ENCODE measurements around the gene RXRA. TPM values are rescaled to one million over a fixed set of nuclear protein-coding genes. Genes with fewer than 3 reads are reported as not detected.

Gene RXRA
- polyA plus RNA-seq: 10 to 100 TPM; 30.8 to 83.5 (median 41.5) TPM
- long read RNA-seq, donor 1, transcript RXRA-202 (10 exons, 1,846 nt): major isoform, 10 of 47 reads
- long read RNA-seq, donor 1, partial matches to known transcripts: 37 of 47 reads
- long read RNA-seq, donor 1, other reads (novel, unspliced or antisense): 0 of 47 reads
- long read RNA-seq, donor 2, transcript RXRA-202 (10 exons, 1,846 nt): major isoform, 5 of 5 reads
- long read RNA-seq, donor 2, partial matches to known transcripts: 0 of 5 reads
- long read RNA-seq, donor 2, other reads (novel, unspliced or antisense): 0 of 5 reads
- long read RNA-seq, donor 3, partial matches to known transcripts: 56 of 57 reads
- long read RNA-seq, donor 3, other reads (novel, unspliced or antisense): 0 of 57 reads
- long read RNA-seq, donor 4: 0 reads
- long read RNA-seq, donor 5, partial matches to known transcripts: 0 of 1 reads
- long read RNA-seq, donor 5, other reads (novel, unspliced or antisense): 0 of 1 reads
- long read RNA-seq, donor 6, partial matches to known transcripts: 0 of 4 reads
- long read RNA-seq, donor 6, other reads (novel, unspliced or antisense): 0 of 4 reads
- long read RNA-seq, donor 7: 0 reads
- long read RNA-seq, donor 8: 0 reads
- long read RNA-seq, donor 9, partial matches to known transcripts: 0 of 1 reads
- long read RNA-seq, donor 9, other reads (novel, unspliced or antisense): 0 of 1 reads
- long read RNA-seq, donor 10, partial matches to known transcripts: 0 of 2 reads
- long read RNA-seq, donor 10, other reads (novel, unspliced or antisense): 0 of 2 reads

GRCh38 chr9:134325813-134326723 is at the start of gene RXRA:
Gene RXRA (plus strand): TSS chr9:134326455. CDS start chr9:134326632, 177 bp downstream.
- Histone ChIP-seq H3K36me3 (ENCODE audit: control insufficient read depth in 3 of 3, insufficient read depth in 2 of 3, low read depth in 1 of 3, low read length in 3 of 3) (peaks cover 0 to 11% (median 0%) of the 10 kb centered on the region in 3 donors), H3K27ac (ENCODE audit: low read depth in 1 of 3, low read length in 2 of 3) (peak within 1 kb of the TSS; percentile 92 to 99 (median 99)), H3K27me3 (ENCODE audit: control insufficient read depth in 3 of 3, insufficient read depth in 3 of 3, low read length in 3 of 3) (no peaks in the 10 kb centered on the region), H3K4me1 (ENCODE audit: control insufficient read depth in 3 of 3, insufficient read depth in 2 of 3, low read depth in 1 of 3, low read length in 2 of 3) (peaks cover 6 to 52% (median 17%) of the 10 kb centered on the region in 3 donors), H3K9me3 (ENCODE audit: control insufficient read depth in 2 of 2, insufficient read depth in 1 of 2, low read depth in 1 of 2, low read length in 1 of 2) (no peaks in the 10 kb centered on the region), H3K4me3 (ENCODE audit: low read depth in 1 of 3, low read length in 3 of 3) (peak within 1 kb of the TSS; percentile 71 to 93 (median 88))
- DNase-seq: peak; percentile 87 to 91
- 0 to 1% (median 1%) methylated on average over 15 to 156 of the region's 156 CpGs for WGBS, 3 donors
- no peak for FAIRE-seq

GRCh38 chr9:134278286-134278685 is 48.0 kb upstream of the RXRA start:
- Histone ChIP-seq H3K27ac (ENCODE audit: low read depth in 1 of 3, low read length in 2 of 3) (no peak overlapping the region), H3K4me3 (ENCODE audit: low read depth in 1 of 3, low read length in 3 of 3) (no peak overlapping the region), H3K36me3 (ENCODE audit: control insufficient read depth in 3 of 3, insufficient read depth in 2 of 3, low read depth in 1 of 3, low read length in 3 of 3) (no peaks in the 10 kb centered on the region), H3K27me3 (ENCODE audit: control insufficient read depth in 3 of 3, insufficient read depth in 3 of 3, low read length in 3 of 3) (no peaks in the 10 kb centered on the region), H3K4me1 (ENCODE audit: control insufficient read depth in 3 of 3, insufficient read depth in 2 of 3, low read depth in 1 of 3, low read length in 2 of 3) (peaks cover 0 to 12% (median 0%) of the 10 kb centered on the region in 3 donors), H3K9me3 (ENCODE audit: control insufficient read depth in 2 of 2, insufficient read depth in 1 of 2, low read depth in 1 of 2, low read length in 1 of 2) (peaks cover 0 to 5% of the 10 kb centered on the region in 2 donors)
- DNase-seq (no peak), FAIRE-seq (no peak)
- WGBS, 3 donors: 91 to 97% (median 96%) methylated on average over 7 of the region's 7 CpGs

GRCh38 chr9:134278974-134279640 is 47.1 kb upstream of the RXRA start:
- WGBS, 3 donors: 84 to 89% (median 85%) methylated on average over 8 of the region's 8 CpGs
- Histone ChIP-seq H3K27ac (ENCODE audit: low read depth in 1 of 3, low read length in 2 of 3) (no peak overlapping the region), H3K4me3 (ENCODE audit: low read depth in 1 of 3, low read length in 3 of 3) (no peak overlapping the region), H3K9me3 (ENCODE audit: control insufficient read depth in 2 of 2, insufficient read depth in 1 of 2, low read depth in 1 of 2, low read length in 1 of 2) (peaks cover 0 to 5% of the 10 kb centered on the region in 2 donors), H3K4me1 (ENCODE audit: control insufficient read depth in 3 of 3, insufficient read depth in 2 of 3, low read depth in 1 of 3, low read length in 2 of 3) (peaks cover 0 to 12% (median 0%) of the 10 kb centered on the region in 3 donors), H3K27me3 (ENCODE audit: control insufficient read depth in 3 of 3, insufficient read depth in 3 of 3, low read length in 3 of 3) (no peaks in the 10 kb centered on the region), H3K36me3 (ENCODE audit: control insufficient read depth in 3 of 3, insufficient read depth in 2 of 3, low read depth in 1 of 3, low read length in 3 of 3) (no peaks in the 10 kb centered on the region)
- DNase-seq (no peak), FAIRE-seq (no peak)

- peaks cover 0 to under 1% (median 0%) of the 10 kb centered on the region in 3 donors for H3K4me1 ChIP-seq (ENCODE audit: control insufficient read depth in 3 of 3, insufficient read depth in 2 of 3, low read depth in 1 of 3, low read length in 2 of 3)
- no peak overlapping the region for H3K27ac ChIP-seq (ENCODE audit: low read depth in 1 of 3, low read length in 2 of 3)
- no peak for DNase-seq
- no peaks in the 10 kb centered on the region for H3K36me3 ChIP-seq (ENCODE audit: control insufficient read depth in 3 of 3, insufficient read depth in 2 of 3, low read depth in 1 of 3, low read length in 3 of 3)
- WGBS, 3 donors: 90 to 93% (median 92%) methylated on average over 19 of the region's 19 CpGs
- no peaks in the 10 kb centered on the region for H3K27me3 ChIP-seq (ENCODE audit: control insufficient read depth in 3 of 3, insufficient read depth in 3 of 3, low read length in 3 of 3)
- no peak for FAIRE-seq
- peaks cover 0 to 5% of the 10 kb centered on the region in 2 donors for H3K9me3 ChIP-seq (ENCODE audit: control insufficient read depth in 2 of 2, insufficient read depth in 1 of 2, low read depth in 1 of 2, low read length in 1 of 2)
- no peak overlapping the region for H3K4me3 ChIP-seq (ENCODE audit: low read depth in 1 of 3, low read length in 3 of 3)
These were observed 44.1 kb upstream of the RXRA start for GRCh38 chr9:134282138-134282650.

GRCh38 chr9:134283111-134283515 is 43.1 kb upstream of the RXRA start:
- DNase-seq: peak in 1 of 2 donors; percentile 51
- H3K36me3 ChIP-seq (ENCODE audit: control insufficient read depth in 3 of 3, insufficient read depth in 2 of 3, low read depth in 1 of 3, low read length in 3 of 3): no peaks in the 10 kb centered on the region
- no peaks in the 10 kb centered on the region for H3K4me1 ChIP-seq (ENCODE audit: control insufficient read depth in 3 of 3, insufficient read depth in 2 of 3, low read depth in 1 of 3, low read length in 2 of 3)
- H3K9me3 ChIP-seq (ENCODE audit: control insufficient read depth in 2 of 2, insufficient read depth in 1 of 2, low read depth in 1 of 2, low read length in 1 of 2): peaks cover 0 to 4% of the 10 kb centered on the region in 2 donors
- no peaks in the 10 kb centered on the region for H3K27me3 ChIP-seq (ENCODE audit: control insufficient read depth in 3 of 3, insufficient read depth in 3 of 3, low read length in 3 of 3)
- no peak overlapping the region for H3K4me3 ChIP-seq (ENCODE audit: low read depth in 1 of 3, low read length in 3 of 3)
- H3K27ac ChIP-seq (ENCODE audit: low read depth in 1 of 3, low read length in 2 of 3): no peak overlapping the region
- FAIRE-seq: no peak
- 9 to 34% (median 18%) methylated on average over 17 to 23 of the region's 23 CpGs for WGBS, 3 donors

- FAIRE-seq (no peak), DNase-seq (no peak)
- no peaks in the 10 kb centered on the region for H3K4me1 ChIP-seq (ENCODE audit: control insufficient read depth in 3 of 3, insufficient read depth in 2 of 3, low read depth in 1 of 3, low read length in 2 of 3)
- H3K27ac ChIP-seq (ENCODE audit: low read depth in 1 of 3, low read length in 2 of 3): no peak overlapping the region
- no peaks in the 10 kb centered on the region for H3K9me3 ChIP-seq (ENCODE audit: control insufficient read depth in 2 of 2, insufficient read depth in 1 of 2, low read depth in 1 of 2, low read length in 1 of 2)
- no peak overlapping the region for H3K4me3 ChIP-seq (ENCODE audit: low read depth in 1 of 3, low read length in 3 of 3)
- no peaks in the 10 kb centered on the region for H3K36me3 ChIP-seq (ENCODE audit: control insufficient read depth in 3 of 3, insufficient read depth in 2 of 3, low read depth in 1 of 3, low read length in 3 of 3)
- 75 to 87% (median 77%) methylated on average over 14 to 15 of the region's 15 CpGs for WGBS, 3 donors
- H3K27me3 ChIP-seq (ENCODE audit: control insufficient read depth in 3 of 3, insufficient read depth in 3 of 3, low read length in 3 of 3): no peaks in the 10 kb centered on the region
These were observed 42.5 kb upstream of the RXRA start for GRCh38 chr9:134283692-134284265.

- Histone ChIP-seq H3K4me1 (ENCODE audit: control insufficient read depth in 3 of 3, insufficient read depth in 2 of 3, low read depth in 1 of 3, low read length in 2 of 3) (no peaks in the 10 kb centered on the region), H3K27me3 (ENCODE audit: control insufficient read depth in 3 of 3, insufficient read depth in 3 of 3, low read length in 3 of 3) (no peaks in the 10 kb centered on the region), H3K9me3 (ENCODE audit: control insufficient read depth in 2 of 2, insufficient read depth in 1 of 2, low read depth in 1 of 2, low read length in 1 of 2) (no peaks in the 10 kb centered on the region), H3K27ac (ENCODE audit: low read depth in 1 of 3, low read length in 2 of 3) (no peak overlapping the region), H3K36me3 (ENCODE audit: control insufficient read depth in 3 of 3, insufficient read depth in 2 of 3, low read depth in 1 of 3, low read length in 3 of 3) (no peaks in the 10 kb centered on the region), H3K4me3 (ENCODE audit: low read depth in 1 of 3, low read length in 3 of 3) (no peak overlapping the region)
- FAIRE-seq (no peak), DNase-seq (no peak)
- WGBS, 3 donors: 72 to 81% (median 76%) methylated on average over 9 of the region's 9 CpGs
These were observed 42.0 kb upstream of the RXRA start for GRCh38 chr9:134284273-134284672.

Measured in small intestine (tissue), 16 donors.